Endothelial cell of umbilical vein (primary cell): ENCODE results near the gene MSRB2. TPM values are rescaled to one million over a fixed set of nuclear protein-coding genes. Genes with fewer than 3 reads are reported as not detected.

Experiments
- BruUV-seq: library from RNA; stranded (reverse); fragments of 400-500 nt; replicated peaks from 2 replicates; lab custom pipeline; 2021; lab: Mats Ljungman, UMichigan
- CTCF ChIA-PET: fragments of 300-600, 350-600 bp; sonication (Branson Sonifier 250); formaldehyde crosslinking; loops from one replicate; lab custom pipeline; 2021; ENCODE audit warnings: antibody characterized with exemption, inconsistent platforms; lab: Charles Lee
- POLR2A ChIA-PET: fragments of 300-600, 350-600 bp; sonication (Branson Sonifier 250); formaldehyde crosslinking; loops from one replicate; lab custom pipeline; 2021; ENCODE audit warnings: antibody characterized with exemption, inconsistent platforms; lab: Charles Lee
- DNase-seq: peaks from one replicate; pipeline ENCODE4 v3.0.0-alpha.2; 2011; ENCODE audit warnings: low read depth, low spot score
- FAIRE-seq: peaks from 2 replicates; lab custom pipeline; 2011; peaks lifted over from hg19 to GRCh38; lab: Jason Lieb, UNC
- H2AFZ ChIP-seq: 2 replicates; pipeline ENCODE4 v1.6.0; 2012; ENCODE audit warnings: low read depth, low read length, control low read depth, inconsistent platforms
- H3K27ac ChIP-seq: 2 replicates; pipeline ENCODE4 v1.5.1; 2011; ENCODE audit warnings: low read depth, mild to moderate bottlenecking, control low read depth, low read length, moderate library complexity; ENCODE audit not compliant: insufficient read depth
- H3K27me3 ChIP-seq, 2 experiments: 2 replicates each; pipeline versions ENCODE4 v1.6.0 to v1.6.1; 2011; ENCODE audit warnings: low read length in 2 of 2, mixed read lengths in 1 of 2; ENCODE audit not compliant: control insufficient read depth in 2 of 2, insufficient read depth in 2 of 2
- H3K36me3 ChIP-seq, 2 experiments: 2 replicates in 1 of 2; 3 replicates in 1 of 2; pipeline ENCODE4 v1.5.1; 2011; ENCODE audit warnings: low read length in 2 of 2, mild to moderate bottlenecking in 1 of 2, moderate library complexity in 1 of 2; ENCODE audit not compliant: control insufficient read depth in 2 of 2, insufficient read depth in 2 of 2; ENCODE audit errors: extremely low read depth in 1 of 2
- H3K4me1 ChIP-seq: 3 replicates; pipeline ENCODE4 v1.5.1; 2011; ENCODE audit warnings: mild to moderate bottlenecking, low read length; ENCODE audit not compliant: control insufficient read depth, insufficient read depth; ENCODE audit errors: extremely low read depth
- H3K4me2 ChIP-seq: 2 replicates; pipeline ENCODE4 v1.6.1; 2011; ENCODE audit warnings: low read length, control low read depth, mixed read lengths; ENCODE audit not compliant: insufficient read depth
- H3K4me3 ChIP-seq, 3 experiments: fragments of 200-600 bp in 1 of 3; sonication (generic), shearing (Covaris generic) in 1 of 3; replicated peaks in 1 of 3; 2 replicates each; pipeline ENCODE4 v1.5.1; 2011 to 2016; ENCODE audit warnings: control low read depth in 3 of 3, low read length in 3 of 3, mild to moderate bottlenecking in 2 of 3, inconsistent platforms in 1 of 3, low read depth in 1 of 3, moderate library complexity in 1 of 3; ENCODE audit not compliant: insufficient read depth in 1 of 3
- H3K79me2 ChIP-seq: 2 replicates; pipeline ENCODE4 v1.6.0; 2012; ENCODE audit warnings: low read length, inconsistent platforms; ENCODE audit not compliant: control insufficient read depth, insufficient read depth
- H3K9ac ChIP-seq: replicated peaks from 2 replicates; pipeline ENCODE3; 2011; ENCODE audit warnings: low read length, control low read depth; ENCODE audit not compliant: insufficient read depth; ENCODE audit errors: extremely low read depth
- H3K9me1 ChIP-seq: replicated peaks from 3 replicates; pipeline ENCODE4 v1.6.0; 2011; ENCODE audit warnings: mild to moderate bottlenecking, low read length; ENCODE audit not compliant: control insufficient read depth, insufficient read depth; ENCODE audit errors: extremely low read depth
- H3K9me3 ChIP-seq: replicated peaks from 2 replicates; pipeline ENCODE4 v1.5.1; 2012; ENCODE audit warnings: low read length, inconsistent platforms; ENCODE audit not compliant: control insufficient read depth, insufficient read depth
- H4K20me1 ChIP-seq: replicated peaks from 2 replicates; pipeline ENCODE3; 2011; ENCODE audit warnings: mild to moderate bottlenecking, low read length; ENCODE audit not compliant: control insufficient read depth, insufficient read depth; ENCODE audit errors: extremely low read depth
- FOS ChIP-seq: IDR thresholded peaks from 2 replicates; pipeline ENCODE4 v1.6.1; 2011; ENCODE audit warnings: mild to moderate bottlenecking, low read length, moderate library complexity, borderline replicate concordance; ENCODE audit not compliant: insufficient read depth
- GATA2 ChIP-seq: IDR thresholded peaks from 2 replicates; pipeline ENCODE4 v1.7.0; 2011; ENCODE audit warnings: low read depth, mild to moderate bottlenecking, moderate library complexity, mixed read lengths, low read length; ENCODE audit not compliant: insufficient read length, insufficient read depth
- MYC ChIP-seq: IDR thresholded peaks from one replicate; pipeline ENCODE4 v1.6.1; 2011; ENCODE audit warnings: mild to moderate bottlenecking, low read depth, low read length
- POLR2A ChIP-seq: IDR thresholded peaks from 2 replicates; pipeline ENCODE4 v1.6.1; 2012; ENCODE audit warnings: low read depth, mild to moderate bottlenecking, control low read depth, low read length
- POLR2AphosphoS5 ChIP-seq: IDR thresholded peaks from 2 replicates; pipeline ENCODE4 v1.6.1; 2012; ENCODE audit warnings: low read depth, mild to moderate bottlenecking, control low read depth, low read length, moderate library complexity; ENCODE audit not compliant: insufficient read depth
- dilution Hi-C: fragments of 300-500 bp; cut with MboI; formaldehyde crosslinking; loops from one replicate; pipeline ENCODE4 v1.15.0; 2019; ENCODE audit warnings: low sequenced_read_pairs; ENCODE audit not compliant: extremely low pct_ligation_motif_present
- intact Hi-C: fragments of 100-400 bp; cut with micrococcal nuclease; formaldehyde crosslinking; loops from one replicate; pipeline ENCODE4 v1.10.0; 2022
- polyA plus RNA-seq, 4 experiments: library from polyadenylated mRNA; depleted of rRNA in 3 of 4; stranded (reverse) in 3 of 4; unstranded in 1 of 4; fragments of >200 nt; gene quantifications; 2 replicates each; pipeline versions ENCODE4 v1.2.1 to v1.2.3, GENCODE V29; 2011 to 2012; ENCODE audit warnings: missing spikeins in 1 of 4
- total RNA-seq: library from RNA; stranded (reverse); gene quantifications from 2 replicates; pipeline ENCODE4 v1.2.3, GENCODE V29; 2021
- TF ChIP-seq, protein P1 (sequence below), 2 donors: IDR thresholded peaks; 1 replicate in 1 of 2; 2 replicates in 1 of 2; pipeline ENCODE4 v1.5.1; 2011; ENCODE audit warnings: low read length in 2 of 2, mild to moderate bottlenecking in 2 of 2, moderate library complexity in 2 of 2, control low read depth in 1 of 2, inconsistent platforms in 1 of 2, low read depth in 1 of 2; ENCODE audit not compliant: insufficient read depth in 1 of 2; ENCODE audit errors: extremely low read depth in 1 of 2

MSRB2 gene
- total and polyA plus RNA-seq, 2 donors (not counting 3 experiments of a cell fraction or from before 2014, with no cell fraction given) = 16.2 to 20.6 TPM

DNA sequence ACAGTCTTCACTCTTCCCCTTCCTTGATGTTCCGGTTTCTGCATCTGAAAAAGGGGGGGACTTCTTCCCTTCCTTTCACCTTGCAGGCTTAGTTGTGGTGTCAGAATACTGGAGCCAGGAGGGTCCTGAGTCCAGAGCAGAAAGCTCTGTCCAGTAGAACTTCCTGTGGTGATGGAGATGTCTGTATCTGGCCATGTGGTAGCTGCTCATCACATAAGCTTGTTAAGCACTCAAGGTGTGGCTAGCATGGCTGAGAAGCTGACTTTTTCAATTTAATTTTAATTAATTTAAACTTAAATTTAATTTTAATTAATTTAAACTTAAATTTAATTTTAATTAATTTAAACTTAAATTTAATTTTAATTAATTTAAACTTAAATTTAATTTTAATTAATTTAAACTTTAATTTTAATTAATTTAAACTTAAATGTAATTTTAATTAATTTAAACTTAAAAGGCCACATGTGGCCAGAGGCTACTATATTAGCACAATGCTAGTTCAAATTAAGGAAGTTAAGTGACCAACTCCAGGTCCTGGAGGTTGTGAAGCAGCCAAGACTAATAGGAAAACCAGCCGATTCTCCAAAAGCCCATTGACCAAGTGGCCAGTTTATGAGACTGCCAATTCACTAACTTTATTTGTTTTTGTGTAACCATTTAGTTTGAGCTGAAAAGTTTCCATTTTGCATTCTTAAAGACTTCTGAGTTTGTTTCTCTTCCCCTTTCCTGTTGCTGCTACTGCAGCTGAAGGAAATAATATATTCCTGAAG is 16.3 kb downstream of the MSRB2 start:
- dilution Hi-C loops (no loop called here), intact Hi-C loops (no loop called here)
- Histone ChIP-seq H3K27ac (no peak overlapping the region), H3K9me3 (no peaks in the 10 kb centered on the region), H4K20me1 (no peaks in the 10 kb centered on the region), H3K4me3 (no peak overlapping the region), H3K79me2 (no peaks in the 10 kb centered on the region), H2AFZ (no peak overlapping the region), H3K4me1 (no peaks in the 10 kb centered on the region), H3K36me3 (peaks cover 0 to 3% of the 10 kb centered on the region in 2 experiments), H3K27me3 (no peaks in the 10 kb centered on the region), H3K9me1 (no peaks in the 10 kb centered on the region), H3K9ac (no peak overlapping the region), H3K4me2 (no peak overlapping the region)
- BruUV-seq = no TSS peak
- POLR2A ChIA-PET = no interaction called here
- FAIRE-seq (no peak), DNase-seq (no peak)
- TF ChIP-seq POLR2AphosphoS5 (no peak), GATA2 (no peak), POLR2A (no peak), MYC (no peak), FOS (no peak)
- TF ChIP-seq, protein P1, sequence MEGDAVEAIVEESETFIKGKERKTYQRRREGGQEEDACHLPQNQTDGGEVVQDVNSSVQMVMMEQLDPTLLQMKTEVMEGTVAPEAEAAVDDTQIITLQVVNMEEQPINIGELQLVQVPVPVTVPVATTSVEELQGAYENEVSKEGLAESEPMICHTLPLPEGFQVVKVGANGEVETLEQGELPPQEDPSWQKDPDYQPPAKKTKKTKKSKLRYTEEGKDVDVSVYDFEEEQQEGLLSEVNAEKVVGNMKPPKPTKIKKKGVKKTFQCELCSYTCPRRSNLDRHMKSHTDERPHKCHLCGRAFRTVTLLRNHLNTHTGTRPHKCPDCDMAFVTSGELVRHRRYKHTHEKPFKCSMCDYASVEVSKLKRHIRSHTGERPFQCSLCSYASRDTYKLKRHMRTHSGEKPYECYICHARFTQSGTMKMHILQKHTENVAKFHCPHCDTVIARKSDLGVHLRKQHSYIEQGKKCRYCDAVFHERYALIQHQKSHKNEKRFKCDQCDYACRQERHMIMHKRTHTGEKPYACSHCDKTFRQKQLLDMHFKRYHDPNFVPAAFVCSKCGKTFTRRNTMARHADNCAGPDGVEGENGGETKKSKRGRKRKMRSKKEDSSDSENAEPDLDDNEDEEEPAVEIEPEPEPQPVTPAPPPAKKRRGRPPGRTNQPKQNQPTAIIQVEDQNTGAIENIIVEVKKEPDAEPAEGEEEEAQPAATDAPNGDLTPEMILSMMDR (IDR thresholded peaks at IDR 0.05; ENCODE audit: extremely low read depth in 1 of 2, insufficient read depth in 1 of 2, low read depth in 1 of 2, low read length in 2 of 2) = no peak
- CTCF ChIA-PET = no interaction called here
